ENCODE measurements around the gene KIRREL1.

KIRREL1 gene

GRCh38 chr1:158068918-158069317 lies 75.5 kb downstream of the KIRREL1 start:
- H3K4me1 ChIP-seq (ENCODE audit: insufficient read depth, low read length, severe bottlenecking), result no peaks in the 10 kb centered on the region
- TF ChIP-seq CTCF (IDR thresholded peaks at IDR 0.05; ENCODE audit: low read length) (no peak), EZH2 (IDR thresholded peaks at IDR 0.05; ENCODE audit: borderline replicate concordance, low read length) (no peak)
- no peaks in the 10 kb centered on the region for H3K9me2 ChIP-seq (ENCODE audit: low read depth, low read length)
- no peaks in the 10 kb centered on the region for H3K79me2 ChIP-seq (ENCODE audit: insufficient read depth, low read length)
- no peaks in the 10 kb centered on the region for H3F3A ChIP-seq (ENCODE audit: insufficient read depth, low read length)
- no peak overlapping the region for H3K4me2 ChIP-seq (ENCODE audit: low read length)
- H3K9me3 ChIP-seq (ENCODE audit: low read length), result no peaks in the 10 kb centered on the region
- H2AFZ ChIP-seq (ENCODE audit: low read length), result no peak overlapping the region
- H4K20me1 ChIP-seq (ENCODE audit: insufficient read depth, low read length), result no peaks in the 10 kb centered on the region
- H3K36me3 ChIP-seq (ENCODE audit: insufficient read depth, low read length), result no peaks in the 10 kb centered on the region
- H3K27ac ChIP-seq (ENCODE audit: low read depth, low read length, poor library complexity, severe bottlenecking), result no peak overlapping the region
- no peak overlapping the region for H3K4me3 ChIP-seq (ENCODE audit: low read depth, low read length, poor library complexity, severe bottlenecking)
- H3K9ac ChIP-seq (ENCODE audit: low read length), result no peak overlapping the region
- H3K27me3 ChIP-seq (ENCODE audit: insufficient read depth, low read length), result peaks cover 3% of the 10 kb centered on the region; the same call in 1 of the 2 replicates

GRCh38 chr1:158071138-158071537 lies 77.7 kb downstream of the KIRREL1 start:
- TF ChIP-seq CTCF (IDR thresholded peaks at IDR 0.05; ENCODE audit: low read length), result no peak
- no peak for TF ChIP-seq EZH2 (IDR thresholded peaks at IDR 0.05; ENCODE audit: borderline replicate concordance, low read length)

GRCh38 chr1:158075078-158075477 lies 81.6 kb downstream of the KIRREL1 start:
- Histone ChIP-seq H3F3A (ENCODE audit: insufficient read depth, low read length) (no peaks in the 10 kb centered on the region), H3K27me3 (ENCODE audit: insufficient read depth, low read length) (peaks cover 11% of the 10 kb centered on the region), H3K79me2 (ENCODE audit: insufficient read depth, low read length) (no peaks in the 10 kb centered on the region), H3K9ac (ENCODE audit: low read length) (no peak overlapping the region), H4K20me1 (ENCODE audit: insufficient read depth, low read length) (no peaks in the 10 kb centered on the region), H3K27ac (ENCODE audit: low read depth, low read length, poor library complexity, severe bottlenecking) (no peak overlapping the region), H3K4me2 (ENCODE audit: low read length) (no peak overlapping the region), H3K9me3 (ENCODE audit: low read length) (no peaks in the 10 kb centered on the region), H3K36me3 (ENCODE audit: insufficient read depth, low read length) (no peaks in the 10 kb centered on the region), H2AFZ (ENCODE audit: low read length) (no peak overlapping the region), H3K9me2 (ENCODE audit: low read depth, low read length) (no peaks in the 10 kb centered on the region), H3K4me3 (ENCODE audit: low read depth, low read length, poor library complexity, severe bottlenecking) (no peak overlapping the region), H3K4me1 (ENCODE audit: insufficient read depth, low read length, severe bottlenecking) (no peaks in the 10 kb centered on the region)
- TF ChIP-seq CTCF (IDR thresholded peaks at IDR 0.05; ENCODE audit: low read length) (no peak), EZH2 (IDR thresholded peaks at IDR 0.05; ENCODE audit: borderline replicate concordance, low read length) (no peak)

More at GRCh38 chr1:158071138-158071537, 77.7 kb downstream of the KIRREL1 start:
- no peaks in the 10 kb centered on the region for H3K9me2 ChIP-seq (ENCODE audit: low read depth, low read length)
- no peaks in the 10 kb centered on the region for H3K4me1 ChIP-seq (ENCODE audit: insufficient read depth, low read length, severe bottlenecking)
- H2AFZ ChIP-seq (ENCODE audit: low read length), result no peak overlapping the region
- H4K20me1 ChIP-seq (ENCODE audit: insufficient read depth, low read length), result no peaks in the 10 kb centered on the region
- H3K4me2 ChIP-seq (ENCODE audit: low read length), result no peak overlapping the region
- no peak overlapping the region for H3K27ac ChIP-seq (ENCODE audit: low read depth, low read length, poor library complexity, severe bottlenecking)
- H3K9ac ChIP-seq (ENCODE audit: low read length), result no peak overlapping the region
- H3K36me3 ChIP-seq (ENCODE audit: insufficient read depth, low read length), result no peaks in the 10 kb centered on the region
- H3K4me3 ChIP-seq (ENCODE audit: low read depth, low read length, poor library complexity, severe bottlenecking), result no peak overlapping the region
- no peaks in the 10 kb centered on the region for H3K9me3 ChIP-seq (ENCODE audit: low read length)
- no peaks in the 10 kb centered on the region for H3K79me2 ChIP-seq (ENCODE audit: insufficient read depth, low read length)
- peaks cover 7% of the 10 kb centered on the region for H3K27me3 ChIP-seq (ENCODE audit: insufficient read depth, low read length)
- H3F3A ChIP-seq (ENCODE audit: insufficient read depth, low read length), result no peaks in the 10 kb centered on the region
